GM06990 (cell line): ENCODE data around the gene NUP188.

Source experiments
- DNase-seq: peaks from one replicate; pipeline ENCODE4 v3.0.0-alpha.2; 2011; ENCODE audit not compliant: insufficient read length; ENCODE audit errors: extremely low read depth
- H3K27me3 ChIP-seq: replicated peaks from 2 replicates; pipeline ENCODE4 v1.6.0; 2011; ENCODE audit warnings: low read length; ENCODE audit not compliant: control insufficient read depth, insufficient read depth
- H3K36me3 ChIP-seq: 2 replicates; pipeline ENCODE4 v1.5.1; 2011; ENCODE audit warnings: low read length; ENCODE audit not compliant: control insufficient read depth, insufficient read depth
- H3K4me3 ChIP-seq: replicated peaks from 2 replicates; pipeline ENCODE4 v1.5.1; 2011; ENCODE audit warnings: low read depth, mild to moderate bottlenecking, control low read depth, low read length
- TF ChIP-seq, protein P1 (sequence below): IDR thresholded peaks from 2 replicates; pipeline ENCODE4 v1.5.1; 2011; ENCODE audit warnings: low read length, control low read depth, mild to moderate bottlenecking, inconsistent platforms; ENCODE audit not compliant: insufficient read depth, poor library complexity, severe bottlenecking

Gene NUP188

DNA sequence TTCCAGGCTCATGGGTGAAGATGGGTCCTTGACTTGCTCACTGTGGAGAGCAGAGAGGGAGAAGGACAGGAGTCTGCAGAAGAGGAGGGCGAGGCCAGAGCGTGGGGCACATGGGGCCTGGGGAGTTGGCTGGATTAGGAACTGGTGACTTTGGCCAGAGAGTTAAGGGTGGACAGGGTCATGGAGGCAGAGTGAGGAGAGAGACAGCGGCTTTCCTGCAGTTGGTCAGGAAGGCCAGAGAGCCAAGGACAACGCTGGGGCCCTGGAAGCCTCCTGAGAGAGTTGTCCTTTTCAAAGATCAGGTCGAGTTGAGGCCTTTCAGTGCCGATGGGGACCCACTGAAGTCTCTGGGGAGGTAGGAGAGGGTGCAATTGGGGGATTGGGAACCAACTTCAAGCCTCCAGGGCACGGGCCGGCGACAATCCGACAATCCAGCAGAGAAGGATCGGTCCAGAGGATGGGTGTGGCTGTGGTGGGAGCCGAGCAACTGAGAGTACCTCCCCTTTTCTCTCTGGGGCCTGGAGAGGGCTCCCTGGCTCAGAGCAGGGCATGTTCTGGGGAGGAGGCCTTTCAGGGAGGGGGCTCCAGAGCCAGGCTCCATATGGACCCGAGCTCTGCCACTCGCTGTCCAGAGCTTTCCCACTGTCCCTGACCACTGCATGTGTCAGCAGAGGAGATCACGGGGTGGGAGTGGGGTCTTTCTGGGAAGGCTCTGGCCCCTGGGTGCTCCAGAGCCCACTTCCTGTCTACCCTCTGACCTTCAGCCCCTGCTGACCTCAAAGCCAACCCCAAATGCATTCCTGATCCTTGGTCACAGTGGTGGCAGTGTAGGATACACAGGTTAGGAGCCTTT is 34.2 kb upstream of the NUP188 start:
- no peaks in the 10 kb centered on the region for H3K27me3 ChIP-seq
- DNase-seq: no peak
- TF ChIP-seq, protein P1, sequence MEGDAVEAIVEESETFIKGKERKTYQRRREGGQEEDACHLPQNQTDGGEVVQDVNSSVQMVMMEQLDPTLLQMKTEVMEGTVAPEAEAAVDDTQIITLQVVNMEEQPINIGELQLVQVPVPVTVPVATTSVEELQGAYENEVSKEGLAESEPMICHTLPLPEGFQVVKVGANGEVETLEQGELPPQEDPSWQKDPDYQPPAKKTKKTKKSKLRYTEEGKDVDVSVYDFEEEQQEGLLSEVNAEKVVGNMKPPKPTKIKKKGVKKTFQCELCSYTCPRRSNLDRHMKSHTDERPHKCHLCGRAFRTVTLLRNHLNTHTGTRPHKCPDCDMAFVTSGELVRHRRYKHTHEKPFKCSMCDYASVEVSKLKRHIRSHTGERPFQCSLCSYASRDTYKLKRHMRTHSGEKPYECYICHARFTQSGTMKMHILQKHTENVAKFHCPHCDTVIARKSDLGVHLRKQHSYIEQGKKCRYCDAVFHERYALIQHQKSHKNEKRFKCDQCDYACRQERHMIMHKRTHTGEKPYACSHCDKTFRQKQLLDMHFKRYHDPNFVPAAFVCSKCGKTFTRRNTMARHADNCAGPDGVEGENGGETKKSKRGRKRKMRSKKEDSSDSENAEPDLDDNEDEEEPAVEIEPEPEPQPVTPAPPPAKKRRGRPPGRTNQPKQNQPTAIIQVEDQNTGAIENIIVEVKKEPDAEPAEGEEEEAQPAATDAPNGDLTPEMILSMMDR: no peak
- peaks cover 23% of the 10 kb centered on the region for H3K36me3 ChIP-seq
- H3K4me3 ChIP-seq: no peak overlapping the region

DNA sequence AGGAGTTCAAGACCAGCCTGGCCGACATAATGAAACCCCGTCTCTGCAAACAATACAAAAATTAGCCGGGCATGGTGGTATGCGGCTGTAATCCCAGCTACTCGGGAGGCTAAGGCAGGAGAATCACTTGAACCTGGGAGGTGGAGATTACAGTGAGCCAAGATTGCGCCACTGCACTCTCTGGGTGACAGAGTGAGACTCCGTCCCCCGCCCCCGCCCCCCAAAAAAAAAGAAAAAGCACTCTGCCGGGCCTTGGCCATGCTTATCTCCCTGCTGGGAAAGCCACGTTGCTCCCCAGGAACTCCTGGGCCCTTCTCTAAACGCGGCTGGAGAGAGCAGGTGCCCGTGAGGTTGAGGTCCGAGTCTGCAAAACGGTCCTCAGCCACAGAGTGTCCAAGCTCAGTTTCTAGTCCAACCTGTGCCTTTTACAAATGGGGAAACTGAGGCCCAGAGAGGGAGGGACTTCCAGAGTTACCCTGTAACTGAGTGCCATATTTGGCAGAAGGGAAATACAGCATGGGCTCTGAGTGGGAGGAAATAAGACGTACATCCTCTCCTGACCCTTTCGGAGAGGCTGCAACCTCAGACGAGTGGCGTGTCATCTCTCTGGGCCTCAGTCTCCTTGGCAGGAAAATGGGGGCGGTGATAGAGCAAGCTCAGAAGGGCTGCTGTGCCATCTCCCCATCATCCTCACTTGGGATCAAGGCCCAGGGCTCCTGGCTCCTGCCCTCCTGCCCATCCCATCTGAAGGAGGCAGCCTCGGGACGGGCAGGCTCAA is 33.3 kb upstream of the NUP188 start:
- peaks cover 16% of the 10 kb centered on the region for H3K36me3 ChIP-seq
- no peak for DNase-seq
- no peak overlapping the region for H3K4me3 ChIP-seq
- H3K27me3 ChIP-seq: no peaks in the 10 kb centered on the region
- TF ChIP-seq, protein P1: no peak

DNA sequence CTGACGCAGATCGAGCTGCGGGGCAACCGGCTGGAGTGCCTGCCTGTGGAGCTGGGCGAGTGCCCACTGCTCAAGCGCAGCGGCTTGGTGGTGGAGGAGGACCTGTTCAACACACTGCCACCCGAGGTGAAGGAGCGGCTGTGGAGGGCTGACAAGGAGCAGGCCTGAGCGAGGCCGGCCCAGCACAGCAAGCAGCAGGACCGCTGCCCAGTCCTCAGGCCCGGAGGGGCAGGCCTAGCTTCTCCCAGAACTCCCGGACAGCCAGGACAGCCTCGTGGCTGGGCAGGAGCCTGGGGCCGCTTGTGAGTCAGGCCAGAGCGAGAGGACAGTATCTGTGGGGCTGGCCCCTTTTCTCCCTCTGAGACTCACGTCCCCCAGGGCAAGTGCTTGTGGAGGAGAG is 31.3 kb upstream of the NUP188 start:
- no peak overlapping the region for H3K4me3 ChIP-seq
- TF ChIP-seq, protein P1: no peak
- DNase-seq: no peak
- H3K27me3 ChIP-seq: no peaks in the 10 kb centered on the region
- H3K36me3 ChIP-seq: peaks cover 11% of the 10 kb centered on the region

DNA sequence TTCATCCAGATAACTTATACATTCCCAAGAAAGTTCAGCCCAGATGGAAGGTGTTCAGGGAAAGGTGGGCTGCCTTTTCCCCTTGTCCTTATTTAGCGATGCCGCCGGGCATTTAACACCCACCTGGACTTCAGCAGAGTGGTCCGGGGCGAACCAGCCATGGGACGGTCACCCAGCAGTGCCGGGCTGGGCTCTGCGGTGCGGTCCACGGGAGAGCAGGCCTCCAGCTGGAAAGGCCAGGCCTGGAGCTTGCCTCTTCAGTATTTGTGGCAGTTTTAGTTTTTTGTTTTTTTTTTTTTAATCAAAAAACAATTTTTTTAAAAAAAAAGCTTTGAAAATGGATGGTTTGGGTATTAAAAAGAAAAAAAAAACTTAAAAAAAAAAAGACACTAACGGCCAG is 30.8 kb upstream of the NUP188 start:
- H3K4me3 ChIP-seq: no peak overlapping the region
- DNase-seq: no peak
- H3K27me3 ChIP-seq: no peaks in the 10 kb centered on the region
- TF ChIP-seq, protein P1: no peak
- H3K36me3 ChIP-seq: peaks cover 11% of the 10 kb centered on the region

DNA sequence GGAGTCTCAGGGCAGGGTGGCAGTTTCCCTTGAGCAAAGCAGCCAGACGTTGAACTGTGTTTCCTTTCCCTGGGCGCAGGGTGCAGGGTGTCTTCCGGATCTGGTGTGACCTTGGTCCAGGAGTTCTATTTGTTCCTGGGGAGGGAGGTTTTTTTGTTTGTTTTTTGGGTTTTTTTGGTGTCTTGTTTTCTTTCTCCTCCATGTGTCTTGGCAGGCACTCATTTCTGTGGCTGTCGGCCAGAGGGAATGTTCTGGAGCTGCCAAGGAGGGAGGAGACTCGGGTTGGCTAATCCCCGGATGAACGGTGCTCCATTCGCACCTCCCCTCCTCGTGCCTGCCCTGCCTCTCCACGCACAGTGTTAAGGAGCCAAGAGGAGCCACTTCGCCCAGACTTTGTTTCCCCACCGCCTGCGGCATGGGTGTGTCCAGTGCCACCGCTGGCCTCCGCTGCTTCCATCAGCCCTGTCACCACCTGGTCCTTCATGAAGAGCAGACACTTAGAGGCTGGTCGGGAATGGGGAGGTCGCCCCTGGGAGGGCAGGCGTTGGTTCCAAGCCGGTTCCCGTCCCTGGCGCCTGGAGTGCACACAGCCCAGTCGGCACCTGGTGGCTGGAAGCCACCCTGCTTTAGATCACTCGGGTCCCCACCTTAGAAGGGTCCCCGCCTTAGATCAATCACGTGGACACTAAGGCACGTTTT is 30.2 kb upstream of the NUP188 start:
- H3K36me3 ChIP-seq: peaks cover 11% of the 10 kb centered on the region

More for the DNA sequence above, 30.2 kb upstream of the NUP188 start:
- Histone ChIP-seq H3K27me3 (no peaks in the 10 kb centered on the region), H3K4me3 (no peak overlapping the region)
- no peak for DNase-seq
- TF ChIP-seq, protein P1: no peak
